ENCODE data around the gene ZNF891.

The ZNF891 gene

DNA sequence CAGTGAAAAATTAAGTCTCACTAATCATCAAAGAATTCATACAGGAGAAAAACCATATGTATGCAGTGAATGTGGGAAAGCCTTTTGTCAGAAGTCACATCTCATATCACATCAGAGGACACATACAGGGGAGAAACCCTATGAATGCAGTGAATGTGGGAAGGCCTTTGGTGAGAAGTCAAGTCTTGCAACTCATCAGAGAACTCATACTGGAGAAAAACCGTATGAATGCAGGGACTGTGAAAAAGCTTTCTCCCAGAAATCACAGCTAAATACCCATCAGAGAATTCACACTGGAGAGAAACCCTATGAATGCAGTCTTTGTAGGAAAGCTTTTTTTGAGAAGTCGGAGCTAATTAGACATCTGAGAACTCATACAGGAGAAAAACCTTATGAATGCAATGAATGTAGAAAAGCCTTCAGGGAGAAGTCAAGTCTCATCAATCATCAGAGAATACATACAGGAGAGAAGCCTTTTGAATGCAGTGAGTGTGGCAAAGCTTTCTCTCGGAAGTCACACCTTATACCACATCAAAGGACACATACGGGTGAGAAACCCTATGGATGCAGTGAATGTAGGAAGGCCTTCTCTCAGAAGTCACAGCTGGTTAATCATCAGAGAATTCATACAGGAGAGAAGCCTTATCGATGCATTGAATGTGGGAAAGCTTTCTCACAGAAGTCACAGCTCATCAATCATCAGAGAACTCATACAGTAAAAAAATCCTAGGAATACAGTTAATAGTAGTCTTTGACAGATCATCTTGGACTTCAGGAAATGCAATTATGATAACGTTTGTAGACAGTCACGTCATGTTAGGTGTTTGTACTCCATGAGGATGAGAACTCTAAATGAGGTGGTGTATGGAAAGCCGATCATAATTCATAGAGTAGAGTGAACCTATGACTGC lies 71.6 kb downstream of the ZNF891 start:
- peak in 1 of 2 donors; percentile 11 for DNase-seq

DNA sequence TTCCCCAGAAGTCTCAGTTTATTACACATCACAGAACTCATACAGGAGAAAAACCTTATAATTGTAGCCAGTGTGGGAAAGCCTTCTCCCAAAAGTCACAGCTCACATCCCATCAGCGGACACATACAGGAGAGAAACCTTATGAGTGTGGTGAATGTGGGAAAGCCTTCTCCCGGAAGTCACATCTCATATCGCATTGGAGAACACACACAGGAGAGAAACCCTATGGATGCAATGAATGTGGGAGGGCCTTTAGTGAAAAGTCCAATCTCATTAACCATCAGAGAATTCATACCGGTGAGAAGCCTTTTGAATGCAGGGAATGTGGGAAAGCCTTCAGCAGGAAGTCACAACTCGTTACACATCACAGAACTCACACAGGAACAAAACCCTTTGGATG lies 72.6 kb downstream of the ZNF891 start:
- DNase-seq, result no peak

All from inflammatory macrophage treated with lipopolysaccharide for 1 hour (primary cell).